GM12873 (cell line): ENCODE data around the gene SWSAP1.
A peak's percentile ranks its signal among the peaks of the same experiment; 100 is the strongest.

Source experiments
- TF ChIP-seq, protein P1 (sequence below): IDR thresholded peaks from 2 replicates; pipeline ENCODE4 v1.5.1; 2012; ENCODE audit warnings: low read depth, mild to moderate bottlenecking, moderate library complexity, low read length, control low read depth; ENCODE audit not compliant: insufficient read depth; ENCODE audit errors: missing control alignments

The SWSAP1 gene

GRCh38 chr19:11346104-11346940 lies 28.1 kb upstream of the SWSAP1 start, which contains the start of the genes CCDC159 and TMEM205:
CCDC159 (plus strand) TSS chr19:11346519; CDS start chr19:11346607, 88 bp downstream.
TMEM205 (minus strand) TSS chr19:11346268; CDS start chr19:11345619, 649 bp downstream.
- TF ChIP-seq, protein P1, sequence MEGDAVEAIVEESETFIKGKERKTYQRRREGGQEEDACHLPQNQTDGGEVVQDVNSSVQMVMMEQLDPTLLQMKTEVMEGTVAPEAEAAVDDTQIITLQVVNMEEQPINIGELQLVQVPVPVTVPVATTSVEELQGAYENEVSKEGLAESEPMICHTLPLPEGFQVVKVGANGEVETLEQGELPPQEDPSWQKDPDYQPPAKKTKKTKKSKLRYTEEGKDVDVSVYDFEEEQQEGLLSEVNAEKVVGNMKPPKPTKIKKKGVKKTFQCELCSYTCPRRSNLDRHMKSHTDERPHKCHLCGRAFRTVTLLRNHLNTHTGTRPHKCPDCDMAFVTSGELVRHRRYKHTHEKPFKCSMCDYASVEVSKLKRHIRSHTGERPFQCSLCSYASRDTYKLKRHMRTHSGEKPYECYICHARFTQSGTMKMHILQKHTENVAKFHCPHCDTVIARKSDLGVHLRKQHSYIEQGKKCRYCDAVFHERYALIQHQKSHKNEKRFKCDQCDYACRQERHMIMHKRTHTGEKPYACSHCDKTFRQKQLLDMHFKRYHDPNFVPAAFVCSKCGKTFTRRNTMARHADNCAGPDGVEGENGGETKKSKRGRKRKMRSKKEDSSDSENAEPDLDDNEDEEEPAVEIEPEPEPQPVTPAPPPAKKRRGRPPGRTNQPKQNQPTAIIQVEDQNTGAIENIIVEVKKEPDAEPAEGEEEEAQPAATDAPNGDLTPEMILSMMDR, result peak; percentile 32

DNA sequence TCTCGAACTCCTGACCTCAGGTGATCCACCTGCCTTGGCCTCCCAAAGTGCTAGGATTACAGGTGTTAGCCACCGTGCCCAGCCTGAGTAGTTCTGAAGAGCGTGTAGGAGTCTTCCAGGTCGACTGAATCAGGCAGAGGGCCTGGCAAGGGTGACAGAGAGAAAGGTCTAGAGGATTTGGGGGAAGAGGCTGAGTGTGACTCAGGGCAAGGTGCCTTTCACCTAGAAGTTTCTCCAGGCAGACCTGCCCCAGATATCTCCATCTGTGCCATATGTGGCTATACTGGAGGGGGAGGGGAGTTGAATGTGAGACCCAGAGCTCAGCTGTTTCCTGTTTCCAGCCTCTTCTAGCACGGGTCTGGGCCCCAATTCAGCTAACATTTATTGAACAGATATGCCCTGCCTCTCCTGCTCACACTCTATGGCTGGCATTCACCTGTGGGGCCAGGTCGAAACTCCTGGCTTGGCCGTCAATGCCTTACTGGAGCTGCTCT lies 26.9 kb upstream of the SWSAP1 start:
- TF ChIP-seq, protein P1, result no peak

GRCh38 chr19:11349171-11349570 lies 25.3 kb upstream of the SWSAP1 start:
- TF ChIP-seq, protein P1, result no peak

GRCh38 chr19:11355160-11356073 lies 19.0 kb upstream of the SWSAP1 start, which contains the start of gene PLPPR2:
PLPPR2 (plus strand) TSS chr19:11355432; CDS start chr19:11357674, 2,242 bp downstream.
- TF ChIP-seq, protein P1, result no peak

GRCh38 chr19:11356074-11356397 lies 18.4 kb upstream of the SWSAP1 start:
- TF ChIP-seq, protein P1, result no peak

GRCh38 chr19:11356676-11357550 lies 17.6 kb upstream of the SWSAP1 start:
- TF ChIP-seq, protein P1, result no peak
